Brain microvascular endothelial cell (primary cell): ENCODE data around the gene TSEN34.
"Not testable (repeated sequence)": the region's sequence is repeated elsewhere in the genome, so short reads cannot be mapped to it uniquely, and the experiment has no call there.

ENCODE experiments used
- DNase-seq: peaks from one replicate; pipeline ENCODE4 v3.0.0-alpha.2; 2020
- H3K27ac ChIP-seq: fragments of 250-450 bp; sonication (Bioruptor Pico); 2 replicates; pipeline ENCODE4 v1.5.1; 2020; ENCODE audit warnings: mild to moderate bottlenecking, moderate library complexity
- H3K27me3 ChIP-seq: fragments of 250-450 bp; sonication (Bioruptor Pico); replicated peaks from 2 replicates; pipeline ENCODE4 v1.5.1; 2020; ENCODE audit warnings: mild to moderate bottlenecking
- H3K36me3 ChIP-seq: fragments of 250-450 bp; sonication (Bioruptor Pico); replicated peaks from 2 replicates; pipeline ENCODE4 v1.5.1; 2020; ENCODE audit warnings: mild to moderate bottlenecking
- H3K4me3 ChIP-seq: 2 replicates; pipeline ENCODE4 v1.5.1; 2011; ENCODE audit warnings: low read depth, mild to moderate bottlenecking, control low read depth, low read length, moderate library complexity
- in situ Hi-C: cut with HindIII; loops from 2 replicates; pipeline ENCODE4 v1.10.0; 2017; ENCODE audit warnings: low sequenced_read_pairs, low pct_ligation_motif_present
- TF ChIP-seq, protein P1 (sequence below): IDR thresholded peaks from 2 replicates; pipeline ENCODE4 v1.5.1; 2011; ENCODE audit warnings: low read depth, mild to moderate bottlenecking, moderate library complexity, low read length, control low read depth, inconsistent platforms; ENCODE audit errors: missing control alignments

Gene TSEN34

DNA sequence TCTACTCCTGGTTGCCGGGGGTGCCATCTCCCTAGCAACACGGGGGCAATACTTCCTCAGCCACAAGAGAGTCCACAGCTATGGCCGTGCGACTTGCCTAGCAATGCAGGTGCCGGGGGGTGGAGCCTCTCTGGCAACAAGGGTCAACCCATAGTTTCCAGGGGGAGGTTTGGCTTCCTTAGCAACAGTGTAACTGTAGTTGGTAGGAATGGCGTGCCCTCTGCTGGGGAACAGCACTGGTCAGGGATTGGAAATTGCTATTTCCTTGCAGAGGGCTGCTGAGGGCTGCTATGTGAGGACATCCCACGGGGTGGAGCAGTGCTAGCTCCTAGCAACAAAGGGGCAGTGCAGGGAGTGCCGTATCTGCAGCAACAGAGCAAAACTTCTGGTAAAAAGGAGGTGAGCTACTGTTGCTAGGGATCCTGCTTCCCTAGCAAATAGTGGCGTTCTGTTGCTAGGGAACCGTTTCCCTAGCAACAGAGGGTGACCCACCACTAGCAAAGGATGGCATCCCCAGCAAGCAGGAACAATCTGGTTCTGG, 11.1 kb upstream of the TSEN34 start:
- Histone ChIP-seq H3K27ac (peak overlapping the region; percentile 20), H3K4me3 (no peak overlapping the region)

GRCh38 chr19:54180691-54181091, 10.4 kb upstream of the TSEN34 start:
- in situ Hi-C loops, result no loop called here
- TF ChIP-seq, protein P1, sequence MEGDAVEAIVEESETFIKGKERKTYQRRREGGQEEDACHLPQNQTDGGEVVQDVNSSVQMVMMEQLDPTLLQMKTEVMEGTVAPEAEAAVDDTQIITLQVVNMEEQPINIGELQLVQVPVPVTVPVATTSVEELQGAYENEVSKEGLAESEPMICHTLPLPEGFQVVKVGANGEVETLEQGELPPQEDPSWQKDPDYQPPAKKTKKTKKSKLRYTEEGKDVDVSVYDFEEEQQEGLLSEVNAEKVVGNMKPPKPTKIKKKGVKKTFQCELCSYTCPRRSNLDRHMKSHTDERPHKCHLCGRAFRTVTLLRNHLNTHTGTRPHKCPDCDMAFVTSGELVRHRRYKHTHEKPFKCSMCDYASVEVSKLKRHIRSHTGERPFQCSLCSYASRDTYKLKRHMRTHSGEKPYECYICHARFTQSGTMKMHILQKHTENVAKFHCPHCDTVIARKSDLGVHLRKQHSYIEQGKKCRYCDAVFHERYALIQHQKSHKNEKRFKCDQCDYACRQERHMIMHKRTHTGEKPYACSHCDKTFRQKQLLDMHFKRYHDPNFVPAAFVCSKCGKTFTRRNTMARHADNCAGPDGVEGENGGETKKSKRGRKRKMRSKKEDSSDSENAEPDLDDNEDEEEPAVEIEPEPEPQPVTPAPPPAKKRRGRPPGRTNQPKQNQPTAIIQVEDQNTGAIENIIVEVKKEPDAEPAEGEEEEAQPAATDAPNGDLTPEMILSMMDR, result no peak
- DNase-seq, result no peak
- H3K27me3 ChIP-seq, result no peaks in the 10 kb centered on the region
- peak overlapping the region; percentile 20 for H3K27ac ChIP-seq
- peaks cover 40% of the 10 kb centered on the region for H3K36me3 ChIP-seq
- H3K4me3 ChIP-seq, result no peak overlapping the region

More for the DNA sequence above, 11.1 kb upstream of the TSEN34 start:
- peak; percentile 80 for DNase-seq
- H3K36me3 ChIP-seq, result peaks cover 40% of the 10 kb centered on the region
- in situ Hi-C loops, result no loop called here
- H3K27me3 ChIP-seq, result no peaks in the 10 kb centered on the region
- TF ChIP-seq, protein P1, result peak; percentile 80

- DNase-seq, H3K27ac ChIP-seq, H3K4me3 ChIP-seq, in situ Hi-C loops, H3K27me3 ChIP-seq: not testable (repeated sequence)
- H3K36me3 ChIP-seq, result peaks cover 31% of the 10 kb centered on the region
Observed at GRCh38 chr19:54181894-54182293, 9.2 kb upstream of the TSEN34 start.

- peaks cover 25% of the 10 kb centered on the region for H3K36me3 ChIP-seq
- TF ChIP-seq, protein P1, result no peak
- no peak for DNase-seq
- in situ Hi-C loops, result no loop called here
- no peak overlapping the region for H3K27ac ChIP-seq
- H3K27me3 ChIP-seq, result no peaks in the 10 kb centered on the region
- H3K4me3 ChIP-seq, result no peak overlapping the region
Observed at GRCh38 chr19:54183431-54183830, 7.7 kb upstream of the TSEN34 start.

DNA sequence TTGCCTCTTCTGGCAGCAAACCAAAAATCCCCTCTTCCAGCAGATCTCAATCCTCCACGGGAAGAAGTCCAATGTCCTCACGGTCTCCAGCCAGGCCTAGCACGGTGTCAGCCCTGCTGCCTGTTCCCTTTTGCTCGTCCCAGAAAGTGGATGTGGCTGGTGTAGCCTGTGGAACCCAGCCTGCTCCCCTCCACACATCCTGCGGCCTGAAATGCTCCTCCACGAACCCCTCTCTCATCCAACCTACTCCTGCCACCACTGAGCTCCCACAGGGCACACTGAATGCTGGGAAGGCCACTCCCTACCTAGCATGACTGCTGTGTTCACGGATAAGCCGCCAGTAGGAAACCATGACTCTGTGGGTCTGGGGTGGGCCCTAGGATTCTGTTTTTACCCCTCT, 4.8 kb upstream of the TSEN34 start:
- H3K4me3 ChIP-seq, result no peak overlapping the region
- TF ChIP-seq, protein P1, result no peak
- H3K36me3 ChIP-seq, result peaks cover 3% of the 10 kb centered on the region
- H3K27ac ChIP-seq, result no peak overlapping the region
- H3K27me3 ChIP-seq, result no peaks in the 10 kb centered on the region
- in situ Hi-C loops, result no loop called here
- DNase-seq, result no peak

DNA sequence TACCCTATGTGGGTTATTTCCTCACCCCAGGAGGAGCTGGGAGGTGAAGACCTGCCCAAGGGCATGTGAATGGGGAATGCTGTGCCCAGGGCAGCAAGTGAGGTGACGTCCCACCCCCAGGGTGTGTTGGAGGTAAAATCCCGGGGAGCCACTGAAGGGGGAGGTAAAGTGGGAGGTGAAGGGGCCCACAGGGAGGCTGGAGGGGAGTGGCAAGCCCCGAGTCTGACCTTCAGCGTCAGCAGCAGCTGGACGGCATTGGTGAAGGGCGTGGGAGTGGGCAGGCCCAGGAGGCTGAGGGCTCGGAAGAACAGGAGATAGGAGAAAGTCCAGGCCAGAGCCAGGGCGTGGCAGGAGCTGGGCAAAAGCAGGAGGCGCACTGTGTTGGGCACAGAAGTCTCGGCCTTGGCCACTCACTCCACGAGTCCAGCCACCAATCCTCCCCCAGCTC, 4.2 kb upstream of the TSEN34 start:
- H3K27me3 ChIP-seq, result no peaks in the 10 kb centered on the region
- DNase-seq, result no peak
- TF ChIP-seq, protein P1, result no peak
- H3K4me3 ChIP-seq, result no peak overlapping the region
- in situ Hi-C loops, result no loop called here
- peaks cover 3% of the 10 kb centered on the region for H3K36me3 ChIP-seq
- no peak overlapping the region for H3K27ac ChIP-seq
